ENCODE data around the gene POLDIP3.

DNA sequence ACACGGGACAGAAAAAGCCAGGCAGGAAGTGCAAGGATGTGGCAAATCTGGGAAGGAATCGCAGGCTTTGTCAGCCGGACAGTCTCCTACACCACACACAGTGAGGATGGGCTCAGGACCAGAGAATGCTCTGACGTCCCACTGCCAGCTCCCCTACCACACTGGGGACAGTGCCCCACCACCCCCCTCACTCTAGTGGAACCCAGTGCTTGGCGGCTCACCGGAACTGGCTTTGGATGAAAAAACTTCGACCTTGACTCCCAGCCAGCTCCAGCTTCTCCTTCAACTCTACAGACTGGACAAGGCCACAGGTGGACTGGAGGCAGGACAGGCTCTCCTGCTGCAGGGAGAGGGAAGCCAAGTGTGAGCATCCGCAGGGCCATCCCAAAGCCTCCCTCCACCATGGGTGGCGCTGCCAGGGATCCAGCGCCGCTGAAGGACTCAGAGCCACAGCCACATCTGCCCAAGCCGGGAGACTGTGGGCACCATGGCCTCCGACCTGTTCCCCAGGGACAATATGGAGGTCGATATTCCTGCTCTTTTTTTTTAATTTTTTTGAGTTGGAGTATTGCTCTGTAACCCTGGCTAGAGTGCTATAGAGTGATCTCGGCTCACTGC, 37.0 kb downstream of the POLDIP3 start:
- TF ChIP-seq CTCF (IDR thresholded peaks at IDR 0.05; ENCODE audit: poor library complexity) (no peak), EZH2 (IDR thresholded peaks at IDR 0.05; ENCODE audit: borderline replicate concordance) (no peak), EZH2phosphoT487 (IDR thresholded peaks at IDR 0.05; ENCODE audit: low read depth, severe bottlenecking, unreplicated experiment) (no peak)

All from hepatocyte (in vitro differentiated cells).